Measurements from ENCODE around the gene BET1. TPM values are rescaled to one million over a fixed set of nuclear protein-coding genes. Genes with fewer than 3 reads are reported as not detected.

BET1 gene
- total RNA-seq, 1 experiment from 2014 or later, result 21.4 TPM

DNA sequence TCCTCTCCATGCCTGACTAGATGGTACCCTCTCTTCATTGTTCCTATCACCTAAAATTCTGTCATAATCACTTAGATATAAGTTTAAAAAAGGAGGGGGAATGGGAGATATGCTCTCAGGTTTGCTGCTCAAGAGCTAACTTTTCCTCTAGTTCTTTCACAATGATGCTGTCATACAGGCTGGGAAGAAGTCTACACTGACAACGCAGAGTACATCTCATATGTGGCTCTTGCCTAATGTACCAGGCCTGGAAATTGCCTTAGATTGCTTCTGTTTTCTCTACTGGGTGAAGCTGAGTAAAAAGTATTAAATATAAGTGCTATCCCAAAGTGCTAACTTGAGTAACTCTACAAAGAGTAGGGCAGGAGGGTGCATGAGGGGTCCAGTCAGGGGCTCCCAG is 43.8 kb upstream of the BET1 start:
- Histone ChIP-seq H3K9ac (ENCODE audit: extremely low read depth, insufficient read length, low read length) (no peak overlapping the region), H2AK5ac (ENCODE audit: insufficient read length, low read length) (no peak overlapping the region), H4K20me1 (ENCODE audit: control insufficient read depth, insufficient read depth, insufficient read length) (no peaks in the 10 kb centered on the region), H3K27me3 (ENCODE audit: insufficient read depth, low read length) (no peaks in the 10 kb centered on the region), H3K9me3 (ENCODE audit: control insufficient read depth, low read depth, low read length) (no peaks in the 10 kb centered on the region), H2BK12ac (ENCODE audit: insufficient read length, low read depth, low read length) (no peak overlapping the region), H3K27ac (ENCODE audit: insufficient read length, low read depth, low read length) (no peak overlapping the region), H2BK120ac (ENCODE audit: low read depth, low read length, poor library complexity, severe bottlenecking) (no peak overlapping the region), H3T11ph (ENCODE audit: low read length) (no peak overlapping the region), H4K8ac (replicated peaks; ENCODE audit: insufficient read length, low read depth, low read length) (no peak overlapping the region), H2BK15ac (ENCODE audit: low read depth, low read length) (no peak overlapping the region), H3K4me2 (ENCODE audit: insufficient read depth, insufficient read length, low read length) (no peak overlapping the region), H3K14ac (ENCODE audit: insufficient read depth, low read length) (no peak overlapping the region), H4K5ac (ENCODE audit: insufficient read length, low read depth, low read length) (no peak overlapping the region), H3K56ac (ENCODE audit: insufficient read length, low read depth, low read length) (no peak overlapping the region), H3K23ac (ENCODE audit: insufficient read length, low read depth, low read length) (no peak overlapping the region), H3K4me1 (ENCODE audit: insufficient read depth, low read length) (peaks cover 4% of the 10 kb centered on the region; the same call in 1 of the 2 replicates), H2BK20ac (ENCODE audit: low read depth, low read length, poor library complexity, severe bottlenecking) (no peak overlapping the region), H3K79me2 (ENCODE audit: insufficient read depth, low read length) (no peaks in the 10 kb centered on the region), H3K23me2 (ENCODE audit: insufficient read length, low read depth, low read length, poor library complexity, severe bottlenecking) (no peaks in the 10 kb centered on the region), H2BK5ac (ENCODE audit: insufficient read length, low read length) (no peak overlapping the region), H3K18ac (ENCODE audit: insufficient read length, low read depth, low read length) (no peak overlapping the region), H3K4ac (ENCODE audit: low read depth, low read length) (no peak overlapping the region), H3K79me1 (ENCODE audit: insufficient read depth, low read depth, low read length, poor library complexity, severe bottlenecking) (no peaks in the 10 kb centered on the region), H2AFZ (ENCODE audit: low read length) (no peak overlapping the region), H4K91ac (ENCODE audit: insufficient read length, low read depth, low read length) (no peak overlapping the region)
- Mint-ChIP-seq H3K27ac (no peak overlapping the region), H3K4me3 (no peak overlapping the region), H3K9me3 (no peaks in the 10 kb centered on the region), H3K36me3 (ENCODE audit: insufficient read depth in 1 of 3, low read depth in 3 of 3) (no peaks in the 10 kb centered on the region), H3K27me3 (ENCODE audit: low read depth) (no peaks in the 10 kb centered on the region), H3K4me1 (peaks cover 12 to 15% of the 10 kb centered on the region in 2 experiments)
- WGBS (ENCODE audit: extremely low coverage, insufficient read length, low lambda C conversion rate), result no CpG with 5 or more reads among the region's 1 CpG
- TF ChIP-seq, protein P1, sequence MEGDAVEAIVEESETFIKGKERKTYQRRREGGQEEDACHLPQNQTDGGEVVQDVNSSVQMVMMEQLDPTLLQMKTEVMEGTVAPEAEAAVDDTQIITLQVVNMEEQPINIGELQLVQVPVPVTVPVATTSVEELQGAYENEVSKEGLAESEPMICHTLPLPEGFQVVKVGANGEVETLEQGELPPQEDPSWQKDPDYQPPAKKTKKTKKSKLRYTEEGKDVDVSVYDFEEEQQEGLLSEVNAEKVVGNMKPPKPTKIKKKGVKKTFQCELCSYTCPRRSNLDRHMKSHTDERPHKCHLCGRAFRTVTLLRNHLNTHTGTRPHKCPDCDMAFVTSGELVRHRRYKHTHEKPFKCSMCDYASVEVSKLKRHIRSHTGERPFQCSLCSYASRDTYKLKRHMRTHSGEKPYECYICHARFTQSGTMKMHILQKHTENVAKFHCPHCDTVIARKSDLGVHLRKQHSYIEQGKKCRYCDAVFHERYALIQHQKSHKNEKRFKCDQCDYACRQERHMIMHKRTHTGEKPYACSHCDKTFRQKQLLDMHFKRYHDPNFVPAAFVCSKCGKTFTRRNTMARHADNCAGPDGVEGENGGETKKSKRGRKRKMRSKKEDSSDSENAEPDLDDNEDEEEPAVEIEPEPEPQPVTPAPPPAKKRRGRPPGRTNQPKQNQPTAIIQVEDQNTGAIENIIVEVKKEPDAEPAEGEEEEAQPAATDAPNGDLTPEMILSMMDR (conservative IDR thresholded peaks at IDR 0.05), result no peak
- DNase-seq, result no peak

Measured in H9 (cell line).